NB4 (cell line): Measurements from ENCODE around the gene PCDH15.
"Not testable (repeated sequence)": the region's sequence is repeated elsewhere in the genome, so short reads cannot be mapped to it uniquely, and the experiment has no call there.

Source experiments
- DNase-seq: peaks from one replicate; pipeline ENCODE4 v3.0.0; 2010; ENCODE audit warnings: low read depth
- H3K4me3 ChIP-seq: one replicate; pipeline ENCODE4 v1.5.1; 2011; ENCODE audit warnings: mild to moderate bottlenecking, low read depth, low read length, moderate library complexity
- MYC ChIP-seq: IDR thresholded peaks from 2 replicates; pipeline ENCODE4 v1.6.1; 2011; ENCODE audit warnings: low read depth, low read length
- POLR2A ChIP-seq: IDR thresholded peaks from 2 replicates; pipeline ENCODE4 v1.6.1; 2011; ENCODE audit warnings: mild to moderate bottlenecking; ENCODE audit not compliant: insufficient read length; ENCODE audit errors: extremely low read depth
- TF ChIP-seq, protein P1 (sequence below): IDR thresholded peaks from 2 replicates; pipeline ENCODE4 v1.6.1; 2011; ENCODE audit warnings: low read depth, low read length
- TF ChIP-seq, protein P2 (sequence below): IDR thresholded peaks from one replicate; pipeline ENCODE4 v1.5.1; 2012; ENCODE audit warnings: low read depth, low read length

PCDH15 gene

DNA sequence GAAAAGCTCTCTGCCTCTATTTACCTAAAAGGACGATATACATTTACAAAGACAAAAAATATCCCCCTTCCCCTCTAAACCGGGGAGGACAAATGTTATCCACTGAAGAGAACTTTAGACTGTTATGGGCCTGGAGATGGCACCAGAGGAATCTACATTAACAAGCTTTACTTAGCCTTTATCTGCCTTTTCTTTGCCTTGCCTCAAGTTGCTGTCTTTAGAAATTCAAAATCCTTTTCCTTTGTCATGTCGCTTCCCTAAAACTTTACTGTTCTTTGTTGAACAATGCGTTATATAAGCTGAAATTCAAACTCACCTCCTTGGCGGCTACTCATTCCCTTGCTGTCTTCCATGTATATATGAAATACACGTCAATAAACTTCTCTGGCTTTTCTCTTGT is 405.0 kb downstream of the PCDH15 start:
- no peak for DNase-seq
- H3K4me3 ChIP-seq: no peak overlapping the region
- no peak for TF ChIP-seq POLR2A
- TF ChIP-seq, protein P1, sequence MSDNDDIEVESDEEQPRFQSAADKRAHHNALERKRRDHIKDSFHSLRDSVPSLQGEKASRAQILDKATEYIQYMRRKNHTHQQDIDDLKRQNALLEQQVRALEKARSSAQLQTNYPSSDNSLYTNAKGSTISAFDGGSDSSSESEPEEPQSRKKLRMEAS: no peak
- TF ChIP-seq MYC: no peak
- TF ChIP-seq, protein P2, sequence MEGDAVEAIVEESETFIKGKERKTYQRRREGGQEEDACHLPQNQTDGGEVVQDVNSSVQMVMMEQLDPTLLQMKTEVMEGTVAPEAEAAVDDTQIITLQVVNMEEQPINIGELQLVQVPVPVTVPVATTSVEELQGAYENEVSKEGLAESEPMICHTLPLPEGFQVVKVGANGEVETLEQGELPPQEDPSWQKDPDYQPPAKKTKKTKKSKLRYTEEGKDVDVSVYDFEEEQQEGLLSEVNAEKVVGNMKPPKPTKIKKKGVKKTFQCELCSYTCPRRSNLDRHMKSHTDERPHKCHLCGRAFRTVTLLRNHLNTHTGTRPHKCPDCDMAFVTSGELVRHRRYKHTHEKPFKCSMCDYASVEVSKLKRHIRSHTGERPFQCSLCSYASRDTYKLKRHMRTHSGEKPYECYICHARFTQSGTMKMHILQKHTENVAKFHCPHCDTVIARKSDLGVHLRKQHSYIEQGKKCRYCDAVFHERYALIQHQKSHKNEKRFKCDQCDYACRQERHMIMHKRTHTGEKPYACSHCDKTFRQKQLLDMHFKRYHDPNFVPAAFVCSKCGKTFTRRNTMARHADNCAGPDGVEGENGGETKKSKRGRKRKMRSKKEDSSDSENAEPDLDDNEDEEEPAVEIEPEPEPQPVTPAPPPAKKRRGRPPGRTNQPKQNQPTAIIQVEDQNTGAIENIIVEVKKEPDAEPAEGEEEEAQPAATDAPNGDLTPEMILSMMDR: no peak

GRCh38 chr10:54394598-54394997 is 406.4 kb downstream of the PCDH15 start:
- not testable (repeated sequence) for H3K4me3 ChIP-seq, DNase-seq

DNA sequence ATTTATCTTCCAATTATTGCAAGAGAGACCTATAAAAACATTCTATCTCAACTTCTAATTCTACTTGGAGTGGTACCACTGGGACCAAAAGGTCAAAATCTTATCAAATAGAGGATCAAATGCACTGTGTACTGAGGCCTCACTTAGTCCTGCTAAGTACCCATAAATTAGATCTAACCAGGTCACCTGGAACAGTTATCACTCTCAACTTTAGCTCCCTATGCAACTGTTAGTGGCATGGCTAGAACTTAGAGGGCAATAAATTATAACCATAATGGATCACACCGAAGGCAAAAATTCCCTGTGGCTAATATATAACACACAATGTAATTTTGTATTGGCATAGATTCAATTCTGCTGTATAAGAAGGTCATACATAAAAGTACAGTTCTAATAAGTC is 428.9 kb downstream of the PCDH15 start:
- no peak for DNase-seq
- H3K4me3 ChIP-seq: no peak overlapping the region
- TF ChIP-seq POLR2A: no peak

DNA sequence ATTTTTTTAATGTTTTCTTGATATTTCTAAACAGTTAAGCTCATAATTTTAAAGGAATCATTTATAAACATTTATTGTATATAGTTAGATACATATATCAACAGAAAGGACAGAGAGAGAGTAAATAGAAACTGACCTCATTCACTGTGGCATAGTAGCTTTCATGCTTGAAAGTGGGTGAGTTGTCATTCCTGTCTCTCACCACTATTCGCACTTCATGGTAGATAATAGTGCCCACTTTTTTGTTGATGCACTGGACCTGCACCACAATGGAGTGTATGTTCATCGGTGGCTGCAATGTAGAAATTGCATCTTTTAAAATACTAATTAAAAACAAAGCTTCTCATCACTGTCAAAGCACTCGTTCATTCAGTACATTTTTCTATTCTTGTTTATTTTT is 432.0 kb downstream of the PCDH15 start:
- H3K4me3 ChIP-seq: no peak overlapping the region
- DNase-seq: no peak
- no peak for TF ChIP-seq MYC
- TF ChIP-seq, protein P1: no peak
- TF ChIP-seq, protein P2: no peak
- no peak for TF ChIP-seq POLR2A

GRCh38 chr10:54363390-54363789 is 437.6 kb downstream of the PCDH15 start:
- TF ChIP-seq POLR2A (no peak), MYC (no peak)
- TF ChIP-seq, protein P2: no peak
- TF ChIP-seq, protein P1: no peak
- no peak overlapping the region for H3K4me3 ChIP-seq
- DNase-seq: no peak

DNA sequence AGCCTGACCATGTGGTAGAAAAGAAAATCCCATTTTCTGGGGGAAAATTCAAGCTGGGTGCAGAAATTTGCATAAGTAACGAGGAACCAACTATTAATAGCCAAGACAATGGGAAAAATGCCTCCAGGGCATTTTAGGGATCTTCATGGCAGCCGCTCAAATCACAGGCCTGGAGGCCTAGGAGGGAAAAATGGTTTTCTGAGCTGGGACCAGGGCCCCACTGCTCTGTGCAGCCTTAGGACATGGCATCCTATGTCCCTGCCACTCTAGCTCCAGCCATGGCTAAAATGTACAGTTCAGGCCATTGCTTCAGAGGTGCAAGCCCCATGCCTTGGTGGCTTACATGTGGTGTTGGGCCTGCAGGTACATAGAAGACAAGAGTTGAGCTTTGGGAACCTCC is 459.0 kb downstream of the PCDH15 start:
- TF ChIP-seq, protein P1: no peak
- no peak overlapping the region for H3K4me3 ChIP-seq

GRCh38 chr10:54335296-54335695 is 465.7 kb downstream of the PCDH15 start:
- no peak overlapping the region for H3K4me3 ChIP-seq
- no peak for DNase-seq
- TF ChIP-seq, protein P1: no peak
- TF ChIP-seq MYC (no peak), POLR2A (no peak)
- TF ChIP-seq, protein P2: no peak

More for the DNA sequence above, 459.0 kb downstream of the PCDH15 start:
- no peak for DNase-seq
